ENCODE data around the gene SCN2A. TPM values are rescaled to one million over a fixed set of nuclear protein-coding genes. Genes with fewer than 3 reads are reported as not detected.

The SCN2A gene
- total and polyA plus RNA-seq, 10 of the 15 experiments (the other 5 are each of a cell fraction or from before 2014, with no cell fraction given): 0.01 TPM; not detected in 8

GRCh38 chr2:165313509-165313908, 74.3 kb downstream of the SCN2A start (continued):
- TF ChIP-seq, protein P1, sequence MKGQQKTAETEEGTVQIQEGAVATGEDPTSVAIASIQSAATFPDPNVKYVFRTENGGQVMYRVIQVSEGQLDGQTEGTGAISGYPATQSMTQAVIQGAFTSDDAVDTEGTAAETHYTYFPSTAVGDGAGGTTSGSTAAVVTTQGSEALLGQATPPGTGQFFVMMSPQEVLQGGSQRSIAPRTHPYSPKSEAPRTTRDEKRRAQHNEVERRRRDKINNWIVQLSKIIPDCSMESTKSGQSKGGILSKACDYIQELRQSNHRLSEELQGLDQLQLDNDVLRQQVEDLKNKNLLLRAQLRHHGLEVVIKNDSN (IDR thresholded peaks at IDR 0.05; ENCODE audit: borderline replicate concordance, extremely low read length, insufficient read depth, low read depth, low read length): no peak
- TF ChIP-seq CREM (IDR thresholded peaks at IDR 0.05; ENCODE audit: low read depth): no peak
- TF ChIP-seq CTCF (IDR thresholded peaks at IDR 0.05 in 2 of 3, conservative IDR thresholded peaks at IDR 0.05 in 1 of 3; ENCODE audit: control insufficient read depth in 2 of 3, extremely low read depth in 1 of 3, insufficient read depth in 1 of 3, low read depth in 3 of 3, low read length in 3 of 3): no peak
- no peak for TF ChIP-seq PRDM15 (CRISPR knock-in tag; IDR thresholded peaks at IDR 0.05)
- TF ChIP-seq ZNF622 (IDR thresholded peaks at IDR 0.05): no peak
- TF ChIP-seq ATF7 (IDR thresholded peaks at IDR 0.05; ENCODE audit: low read depth): no peak
- no peak for TF ChIP-seq CBX3 (IDR thresholded peaks at IDR 0.05; ENCODE audit: borderline replicate concordance, low read depth)
- no peak for TF ChIP-seq RUNX3 (IDR thresholded peaks at IDR 0.05; ENCODE audit: low read length)
